IMR-90 (cell line): ENCODE results near the gene AFF2. TPM values are rescaled to one million over a fixed set of nuclear protein-coding genes. Genes with fewer than 3 reads are reported as not detected.

ENCODE experiments used
- ATAC-seq: fragments of 200-7000 bp; cut with Tn5 transposase; 2 replicates; pipeline ENCODE4 v1.9.1; 2020; ENCODE audit warnings: low read depth, mild to moderate bottlenecking, moderate library complexity
- BruUV-seq: library from RNA; stranded (reverse); fragments of 400-500 nt; replicated peaks from 2 replicates; lab custom pipeline; 2021; lab: Mats Ljungman, UMichigan
- CTCF ChIA-PET: fragments of 300-600 bp; formaldehyde crosslinking; extraction: SDS; loops from one replicate; lab custom pipeline; 2021; ENCODE audit warnings: antibody characterized with exemption; lab: Yijun Ruan, JAX
- POLR2A ChIA-PET: fragments of 300-600 bp; sonication (Branson Sonifier 250); formaldehyde crosslinking; loops from one replicate; lab custom pipeline; 2022; ENCODE audit warnings: antibody characterized with exemption; ENCODE audit not compliant: unreplicated experiment; lab: Charles Lee
- DNase-seq: peaks from one replicate; pipeline ENCODE4 v3.0.0; 2013
- H2AFZ ChIP-seq: replicated peaks from 2 replicates; pipeline ENCODE3; 2013; ENCODE audit warnings: low read length, mild to moderate bottlenecking; ENCODE audit not compliant: poor library complexity
- H2AK5ac ChIP-seq: 2 replicates; pipeline ENCODE4 v1.6.1; 2013; ENCODE audit warnings: low read depth, low read length, inconsistent platforms
- H2AK9ac ChIP-seq: replicated peaks from 2 replicates; pipeline ENCODE3; 2013; ENCODE audit warnings: mild to moderate bottlenecking, low read depth, low read length, moderate library complexity; ENCODE audit not compliant: poor library complexity
- H2BK120ac ChIP-seq: 2 replicates; pipeline ENCODE4 v1.6.1; 2013; ENCODE audit warnings: low read depth, low read length, inconsistent platforms
- H2BK15ac ChIP-seq: 3 replicates; pipeline ENCODE4 v1.6.1; 2013; ENCODE audit warnings: low read depth, low read length, inconsistent platforms
- H2BK20ac ChIP-seq: 2 replicates; pipeline ENCODE4 v1.6.1; 2013; ENCODE audit warnings: low read depth, mild to moderate bottlenecking, inconsistent platforms, low read length, moderate library complexity
- H2BK5ac ChIP-seq: 2 replicates; pipeline ENCODE4 v1.6.1; 2013; ENCODE audit warnings: mild to moderate bottlenecking, low read depth, low read length, inconsistent platforms; ENCODE audit not compliant: poor library complexity, severe bottlenecking
- H3K14ac ChIP-seq: replicated peaks from 2 replicates; pipeline ENCODE4 v1.6.1; 2013; ENCODE audit warnings: low read depth, low read length, inconsistent platforms
- H3K18ac ChIP-seq: 2 replicates; pipeline ENCODE4 v1.6.1; 2013; ENCODE audit warnings: low read depth, low read length, control low read depth
- H3K23ac ChIP-seq: 2 replicates; pipeline ENCODE4 v1.6.1; 2013; ENCODE audit warnings: low read depth, low read length, inconsistent platforms
- H3K27ac ChIP-seq: 2 replicates; pipeline ENCODE4 v1.5.1; 2013; ENCODE audit warnings: mild to moderate bottlenecking, control low read depth, low read length; ENCODE audit not compliant: insufficient read depth
- H3K27me3 ChIP-seq: 2 replicates; pipeline ENCODE4 v1.6.1; 2013; ENCODE audit warnings: low read length; ENCODE audit not compliant: control insufficient read depth, insufficient read depth
- H3K36me3 ChIP-seq: 2 replicates; pipeline ENCODE4 v1.6.1; 2013; ENCODE audit warnings: low read length, mixed read lengths; ENCODE audit not compliant: control insufficient read depth, insufficient read depth
- H3K4ac ChIP-seq: 2 replicates; pipeline ENCODE4 v1.6.1; 2013; ENCODE audit warnings: low read depth, low read length, inconsistent platforms
- H3K4me1 ChIP-seq: 2 replicates; pipeline ENCODE4 v1.6.1; 2013; ENCODE audit warnings: low read length, mixed read lengths; ENCODE audit not compliant: control insufficient read depth, insufficient read depth
- H3K4me2 ChIP-seq: 2 replicates; pipeline ENCODE4 v1.6.1; 2013; ENCODE audit warnings: low read depth, mild to moderate bottlenecking, control low read depth, low read length, moderate library complexity
- H3K4me3 ChIP-seq: 2 replicates; pipeline ENCODE4 v1.5.1; 2013; ENCODE audit warnings: low read depth, mild to moderate bottlenecking, control low read depth, low read length, moderate library complexity; ENCODE audit not compliant: insufficient read depth
- H3K56ac ChIP-seq: 2 replicates; pipeline ENCODE4 v1.6.1; 2013; ENCODE audit warnings: low read length, inconsistent platforms; ENCODE audit not compliant: insufficient read depth; ENCODE audit errors: extremely low read depth
- H3K79me1 ChIP-seq, 2 experiments: 2 replicates each; pipeline ENCODE4 v1.6.1; 2013; ENCODE audit warnings: low read length in 2 of 2, inconsistent platforms in 1 of 2, low read depth in 1 of 2
- H3K9ac ChIP-seq: 2 replicates; pipeline ENCODE4 v1.6.1; 2013; ENCODE audit warnings: low read depth, low read length, control low read depth
- H3K9me1 ChIP-seq: 2 replicates; pipeline ENCODE4 v1.6.1; 2013; ENCODE audit warnings: low read length, inconsistent platforms; ENCODE audit not compliant: insufficient read depth
- H3K9me3 ChIP-seq: 2 replicates; pipeline ENCODE4 v1.6.1; 2013; ENCODE audit warnings: low read length; ENCODE audit not compliant: control insufficient read depth, insufficient read depth
- H4K20me1 ChIP-seq: 2 replicates; pipeline ENCODE4 v1.6.1; 2013; ENCODE audit warnings: low read length, inconsistent platforms; ENCODE audit not compliant: insufficient read depth
- H4K5ac ChIP-seq: 2 replicates; pipeline ENCODE4 v1.6.1; 2013; ENCODE audit warnings: mild to moderate bottlenecking, low read depth, low read length, control low read depth
- H4K8ac ChIP-seq, 2 experiments: 2 replicates each; pipeline ENCODE4 v1.6.1; 2013; ENCODE audit warnings: low read depth in 2 of 2, low read length in 2 of 2, control low read depth in 1 of 2, inconsistent platforms in 1 of 2
- H4K91ac ChIP-seq: 2 replicates; pipeline ENCODE4 v1.6.1; 2013; ENCODE audit warnings: low read depth, low read length, inconsistent platforms; ENCODE audit not compliant: insufficient read depth
- BHLHE40 ChIP-seq: fragments of 150-350 bp; IDR thresholded peaks from 2 replicates; pipeline ENCODE4 v1.6.1; 2016; ENCODE audit warnings: mild to moderate bottlenecking, low read depth, low read length
- CEBPB ChIP-seq: IDR thresholded peaks from 2 replicates; pipeline ENCODE4 v1.6.1; 2012; ENCODE audit warnings: low read depth, low read length, improper control_type of control experiment
- FOS ChIP-seq: fragments of 150-350 bp; IDR thresholded peaks from 2 replicates; pipeline ENCODE4 v1.6.1; 2016; ENCODE audit warnings: low read depth, low read length
- MAFK ChIP-seq: IDR thresholded peaks from 2 replicates; pipeline ENCODE4 v1.6.1; 2012; ENCODE audit warnings: low read depth, low read length, improper control_type of control experiment
- MAZ ChIP-seq: IDR thresholded peaks from 2 replicates; pipeline ENCODE4 v1.6.1; 2012; ENCODE audit warnings: low read depth, mild to moderate bottlenecking, low read length, improper control_type of control experiment, moderate library complexity, borderline replicate concordance
- POLR2A ChIP-seq: IDR thresholded peaks from 2 replicates; pipeline ENCODE4 v1.6.1; 2012; ENCODE audit warnings: mild to moderate bottlenecking, low read depth, low read length
- RAD21 ChIP-seq: IDR thresholded peaks from 2 replicates; pipeline ENCODE4 v1.6.1; 2012; ENCODE audit warnings: low read length, improper control_type of control experiment
- RCOR1 ChIP-seq: IDR thresholded peaks from 2 replicates; pipeline ENCODE4 v1.6.1; 2012; ENCODE audit warnings: mild to moderate bottlenecking, low read length, improper control_type of control experiment; ENCODE audit not compliant: insufficient replicate concordance
- WGBS, 2 experiments: methylation state at CpG; one replicate each; pipeline versions ENCODE4 v1.1.5 to v1.1.7; 2013; ENCODE audit warnings: missing lambda C conversion rate in 2 of 2; ENCODE audit not compliant: insufficient read length in 1 of 2; ENCODE audit errors: extremely low coverage in 2 of 2; 5-methylcytosine and 5-hydroxymethylcytosine counted together
- dilution Hi-C: fragments of 300-500 bp; cut with HindIII; formaldehyde crosslinking; loops from one replicate; pipeline ENCODE4 v1.14.3; 2018; ENCODE audit warnings: low sequenced_read_pairs; ENCODE audit not compliant: unreplicated experiment
- in situ Hi-C: fragments of 300-500 bp; cut with MboI; formaldehyde crosslinking; loops from 3 replicates; pipeline ENCODE4 v1.14.3; 2019; ENCODE audit warnings: low sequenced_read_pairs, inconsistent platforms, mixed read lengths
- intact Hi-C: fragments of 100-400 bp; cut with micrococcal nuclease; formaldehyde crosslinking; loops from 2 replicates; pipeline ENCODE4 v1.10.0; 2022
- polyA plus RNA-seq, 3 experiments: library from polyadenylated mRNA; depleted of rRNA; stranded (reverse); fragments of >200 nt; gene quantifications; 2 replicates each; pipeline ENCODE4 v1.2.3, GENCODE V29; 2012; ENCODE audit warnings: low replicate concordance in 1 of 3
- total RNA-seq: library from RNA; depleted of rRNA; stranded (reverse); fragments of >200 nt; gene quantifications from 2 replicates; pipeline ENCODE4 v1.2.3, GENCODE V29; 2012
- TF ChIP-seq, protein P1 (sequence below): fragments of 150-350 bp; IDR thresholded peaks from 2 replicates; pipeline ENCODE4 v1.6.1; 2017; ENCODE audit warnings: mild to moderate bottlenecking, antibody characterized with exemption, low read length, low read depth

AFF2 gene
- total and polyA plus RNA-seq, 2 of the 4 experiments (the other 2 are of a cell fraction) = 0.15 to 0.72 TPM

DNA sequence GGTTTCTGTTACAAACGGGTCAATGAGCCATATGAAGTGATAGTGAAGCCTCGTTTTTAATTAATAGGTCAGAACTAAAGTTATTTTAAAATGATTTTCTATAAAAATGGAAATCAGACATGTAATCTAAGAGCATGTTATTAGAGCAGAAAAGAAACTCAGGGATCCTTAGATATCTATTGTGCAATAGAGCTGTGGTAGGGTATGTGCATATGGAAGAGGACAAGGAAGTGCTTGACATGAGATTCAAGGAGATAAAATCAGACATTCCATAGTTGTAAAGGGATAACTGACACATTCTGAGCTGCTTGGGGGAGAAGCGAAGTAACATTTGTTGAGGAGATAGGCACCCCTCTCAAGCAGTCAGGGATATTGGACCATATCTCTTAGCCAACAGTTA lies 143.0 kb downstream of the AFF2 start:
- H4K8ac ChIP-seq = no peak overlapping the region
- H2AK9ac ChIP-seq = no peak overlapping the region
- no TSS peak for BruUV-seq
- H3K9ac ChIP-seq = no peak overlapping the region
- H3K14ac ChIP-seq = no peak overlapping the region
- no peak overlapping the region for H3K56ac ChIP-seq
- no peak overlapping the region for H4K5ac ChIP-seq
- WGBS, 2 experiments = no CpG with 5 or more reads among the region's 3 CpGs
- no peaks in the 10 kb centered on the region for H3K36me3 ChIP-seq
- no peaks in the 10 kb centered on the region for H3K9me1 ChIP-seq
- H3K79me1 ChIP-seq = no peaks in the 10 kb centered on the region
- H3K4me2 ChIP-seq = no peak overlapping the region
- no peak overlapping the region for H2BK5ac ChIP-seq
- no peak overlapping the region for H2BK15ac ChIP-seq
- POLR2A ChIA-PET = no interaction called here
- no peak overlapping the region for H3K27ac ChIP-seq
- H3K27me3 ChIP-seq = no peaks in the 10 kb centered on the region
- no peak overlapping the region for H4K91ac ChIP-seq
- CTCF ChIA-PET = no interaction called here
- no peak for ATAC-seq
- H2AK5ac ChIP-seq = no peak overlapping the region
- H2BK120ac ChIP-seq = no peak overlapping the region
- no peaks in the 10 kb centered on the region for H4K20me1 ChIP-seq
- no peak for TF ChIP-seq MAFK
- no peak for TF ChIP-seq MAZ
- TF ChIP-seq BHLHE40 = no peak
- TF ChIP-seq, protein P1, sequence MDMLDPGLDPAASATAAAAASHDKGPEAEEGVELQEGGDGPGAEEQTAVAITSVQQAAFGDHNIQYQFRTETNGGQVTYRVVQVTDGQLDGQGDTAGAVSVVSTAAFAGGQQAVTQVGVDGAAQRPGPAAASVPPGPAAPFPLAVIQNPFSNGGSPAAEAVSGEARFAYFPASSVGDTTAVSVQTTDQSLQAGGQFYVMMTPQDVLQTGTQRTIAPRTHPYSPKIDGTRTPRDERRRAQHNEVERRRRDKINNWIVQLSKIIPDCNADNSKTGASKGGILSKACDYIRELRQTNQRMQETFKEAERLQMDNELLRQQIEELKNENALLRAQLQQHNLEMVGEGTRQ = no peak
- TF ChIP-seq RCOR1 = no peak
- TF ChIP-seq RAD21 = no peak
- TF ChIP-seq FOS = no peak
- TF ChIP-seq CEBPB = peak; percentile 60
- TF ChIP-seq POLR2A = no peak
- H3K4me3 ChIP-seq = no peak overlapping the region
- no peak for DNase-seq
- H2BK20ac ChIP-seq = no peak overlapping the region
- in situ Hi-C loops = no loop called here
- H2AFZ ChIP-seq = no peak overlapping the region
- H3K4me1 ChIP-seq = no peaks in the 10 kb centered on the region
- dilution Hi-C loops = no loop called here
- intact Hi-C loops = no loop called here
- H3K18ac ChIP-seq = no peak overlapping the region
- H3K9me3 ChIP-seq = 0 out of 2 replicates have a peak, but pooled peaks cover 1% of the 10 kb centered on the region
- H3K23ac ChIP-seq = no peak overlapping the region
- H3K4ac ChIP-seq = no peak overlapping the region
